ENCODE measurements around the gene KCNJ12. TPM values are rescaled to one million over a fixed set of nuclear protein-coding genes. Genes with fewer than 3 reads are reported as not detected.
"Not testable (repeated sequence)": the region's sequence is repeated elsewhere in the genome, so short reads cannot be mapped to it uniquely, and the experiment has no call there.

Gene KCNJ12
- total and polyA plus RNA-seq, 4 donors = 0.67 to 6.6 (median 2.5) TPM

DNA sequence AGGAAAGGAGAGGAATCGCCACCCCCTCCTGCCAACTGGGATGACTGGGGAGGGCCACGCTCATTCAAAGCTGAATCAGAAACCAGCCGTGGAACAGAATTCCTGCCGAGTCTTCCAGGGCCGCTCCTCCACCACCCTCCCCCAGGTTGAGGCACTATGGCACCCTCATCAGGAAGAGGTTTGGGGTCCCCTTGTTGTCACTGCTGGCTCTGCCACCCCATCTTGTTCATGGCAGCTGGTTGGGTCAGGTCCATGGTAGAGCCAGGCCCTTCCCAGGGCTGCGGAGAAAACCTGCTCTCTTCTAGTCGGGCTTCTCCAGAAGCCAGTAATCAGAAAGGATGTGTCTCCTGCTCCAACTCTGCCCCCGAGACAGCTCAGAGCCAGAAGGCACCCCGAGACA lies 41.8 kb downstream of the KCNJ12 start:
- ATAC-seq (ENCODE audit: insufficient read depth, low FRiP score) = no peak
- Histone ChIP-seq H3K9ac (ENCODE audit: insufficient read depth in 1 of 2, low read length in 2 of 2) (no peak overlapping the region), H3K4me3 (no peak overlapping the region), H3K9me3 (ENCODE audit: control insufficient read depth in 4 of 4, insufficient read depth in 3 of 4, low read length in 3 of 4) (no peaks in the 10 kb centered on the region), H3K36me3 (ENCODE audit: control insufficient read depth in 4 of 4, insufficient read depth in 4 of 4, low read length in 4 of 4) (no peaks in the 10 kb centered on the region), H3K27ac (ENCODE audit: low read depth in 1 of 2, low read length in 1 of 2) (no peak overlapping the region), H3K27me3 (ENCODE audit: control insufficient read depth in 3 of 3, insufficient read depth in 3 of 3, low read length in 2 of 3) (no peaks in the 10 kb centered on the region), H3K4me1 (ENCODE audit: control insufficient read depth in 5 of 5, insufficient read depth in 5 of 5, low read length in 5 of 5) (peaks cover 0 to 3% (median 0%) of the 10 kb centered on the region in 5 donors)
- no peak for DNase-seq
- 93% methylated on average over 9 of the region's 9 CpGs for whole genome bisulfite sequencing, 2 donors
- TF ChIP-seq, protein P1, sequence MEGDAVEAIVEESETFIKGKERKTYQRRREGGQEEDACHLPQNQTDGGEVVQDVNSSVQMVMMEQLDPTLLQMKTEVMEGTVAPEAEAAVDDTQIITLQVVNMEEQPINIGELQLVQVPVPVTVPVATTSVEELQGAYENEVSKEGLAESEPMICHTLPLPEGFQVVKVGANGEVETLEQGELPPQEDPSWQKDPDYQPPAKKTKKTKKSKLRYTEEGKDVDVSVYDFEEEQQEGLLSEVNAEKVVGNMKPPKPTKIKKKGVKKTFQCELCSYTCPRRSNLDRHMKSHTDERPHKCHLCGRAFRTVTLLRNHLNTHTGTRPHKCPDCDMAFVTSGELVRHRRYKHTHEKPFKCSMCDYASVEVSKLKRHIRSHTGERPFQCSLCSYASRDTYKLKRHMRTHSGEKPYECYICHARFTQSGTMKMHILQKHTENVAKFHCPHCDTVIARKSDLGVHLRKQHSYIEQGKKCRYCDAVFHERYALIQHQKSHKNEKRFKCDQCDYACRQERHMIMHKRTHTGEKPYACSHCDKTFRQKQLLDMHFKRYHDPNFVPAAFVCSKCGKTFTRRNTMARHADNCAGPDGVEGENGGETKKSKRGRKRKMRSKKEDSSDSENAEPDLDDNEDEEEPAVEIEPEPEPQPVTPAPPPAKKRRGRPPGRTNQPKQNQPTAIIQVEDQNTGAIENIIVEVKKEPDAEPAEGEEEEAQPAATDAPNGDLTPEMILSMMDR (IDR thresholded peaks at IDR 0.05; ENCODE audit: control extremely low read depth, extremely low read depth) = no peak

DNA sequence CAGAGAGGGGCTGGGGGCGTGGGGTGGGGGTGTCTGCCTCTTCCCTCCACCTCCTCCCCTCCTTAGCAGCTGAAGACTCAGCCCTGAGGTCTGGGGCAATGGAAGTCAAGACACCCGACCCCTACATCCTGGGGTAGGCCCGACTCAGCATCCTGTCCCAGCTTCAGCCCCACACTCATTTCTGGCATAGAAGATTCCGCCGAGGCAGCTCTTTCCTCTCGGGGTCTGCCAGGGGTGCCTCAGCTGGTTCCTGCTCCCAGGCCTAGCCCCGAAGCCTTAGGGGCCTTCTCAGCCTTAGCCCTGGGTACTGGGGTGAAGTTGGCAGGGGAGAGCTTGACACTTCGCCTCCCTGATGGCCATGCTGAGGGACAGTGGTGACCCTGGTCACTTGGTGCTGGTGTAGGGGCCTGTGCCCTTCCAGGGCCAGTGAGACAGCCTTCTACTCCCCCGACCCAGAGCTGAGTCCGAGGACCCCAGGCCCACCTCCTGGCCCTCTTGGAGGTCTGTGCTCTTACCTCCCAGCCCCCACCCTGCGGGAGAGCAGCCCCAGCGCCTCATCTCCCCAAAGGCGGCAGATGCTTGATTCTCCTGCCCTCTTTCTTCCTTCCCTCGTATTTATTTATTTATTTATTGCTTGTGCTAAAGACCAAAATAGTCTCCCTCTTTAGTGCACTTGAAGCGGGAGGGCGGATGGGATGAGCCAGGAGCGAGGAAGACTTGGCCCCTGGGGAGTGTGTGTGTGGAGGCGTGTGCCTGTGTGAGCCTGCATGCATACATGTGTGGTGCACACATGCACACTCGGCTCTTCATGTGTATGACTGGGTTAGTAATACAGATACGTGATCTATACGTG lies 42.5 kb downstream of the KCNJ12 start:
- H3K9ac ChIP-seq (ENCODE audit: insufficient read depth in 1 of 2, low read length in 2 of 2) = no peak overlapping the region
- TF ChIP-seq, protein P1 (IDR thresholded peaks at IDR 0.05; ENCODE audit: control extremely low read depth, extremely low read depth) = no peak
- DNase-seq (peak in 1 of 3 donors; percentile 2), ATAC-seq (ENCODE audit: insufficient read depth, low FRiP score) (no peak)
- H3K4me3 ChIP-seq = no peak overlapping the region
- peaks cover 0 to 8% (median 0%) of the 10 kb centered on the region in 5 donors for H3K4me1 ChIP-seq (ENCODE audit: control insufficient read depth in 5 of 5, insufficient read depth in 5 of 5, low read length in 5 of 5)
- no peaks in the 10 kb centered on the region for H3K27me3 ChIP-seq (ENCODE audit: control insufficient read depth in 3 of 3, insufficient read depth in 3 of 3, low read length in 2 of 3)
- WGBS, 2 donors = 80 to 81% methylated on average over 21 of the region's 21 CpGs
- H3K36me3 ChIP-seq (ENCODE audit: control insufficient read depth in 4 of 4, insufficient read depth in 4 of 4, low read length in 4 of 4) = no peaks in the 10 kb centered on the region
- H3K27ac ChIP-seq (ENCODE audit: low read depth in 1 of 2, low read length in 1 of 2) = no peak overlapping the region
- H3K9me3 ChIP-seq (ENCODE audit: control insufficient read depth in 4 of 4, insufficient read depth in 3 of 4, low read length in 3 of 4) = no peaks in the 10 kb centered on the region

DNA sequence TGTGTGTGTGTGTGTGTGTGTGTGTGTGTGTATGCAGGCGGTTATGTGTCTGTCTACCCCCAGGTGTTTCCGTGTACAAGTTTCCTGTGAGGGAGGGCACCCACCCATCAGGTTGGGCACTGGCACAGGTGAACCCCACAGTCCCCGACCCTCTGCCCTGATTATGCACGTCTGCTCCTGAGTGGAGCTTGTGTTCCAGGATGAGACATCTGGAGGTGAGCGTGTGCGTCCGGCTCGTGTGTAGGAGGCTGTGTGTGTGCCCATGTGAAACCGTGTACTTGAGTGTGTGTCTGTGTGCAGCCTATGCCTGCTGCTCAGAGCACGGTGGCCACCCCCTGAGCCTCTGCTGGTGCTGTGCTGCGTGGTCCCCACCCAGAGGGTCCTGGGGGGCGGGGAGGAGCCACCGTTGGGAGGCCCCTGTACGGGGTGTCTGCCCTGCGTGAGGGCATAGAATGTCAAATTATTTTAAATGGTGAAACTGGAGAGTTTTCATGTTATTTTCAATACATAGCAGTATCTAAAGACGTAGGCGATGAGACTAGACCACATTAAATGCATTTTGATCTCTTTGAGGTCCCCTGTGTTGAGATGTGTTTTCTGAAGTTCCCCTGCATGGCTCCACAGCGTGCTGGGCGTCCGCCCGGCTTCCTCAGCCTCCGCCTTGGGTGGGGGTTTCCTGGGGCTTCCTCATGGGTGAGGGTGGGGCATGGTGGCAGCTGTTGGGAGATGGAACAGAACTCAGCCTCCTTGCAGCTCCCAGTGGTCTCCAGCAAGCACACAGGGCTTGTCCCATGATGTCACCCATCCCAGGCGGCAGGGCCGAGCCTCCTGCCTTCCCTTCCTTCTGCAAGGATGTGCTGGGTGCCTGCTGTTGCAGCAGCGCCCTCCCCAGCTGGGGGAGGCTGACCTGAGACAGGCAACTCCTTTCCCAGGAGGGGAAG lies 43.4 kb downstream of the KCNJ12 start:
- Histone ChIP-seq H3K27ac (ENCODE audit: low read depth in 1 of 2, low read length in 1 of 2) (no peak overlapping the region), H3K36me3 (ENCODE audit: control insufficient read depth in 4 of 4, insufficient read depth in 4 of 4, low read length in 4 of 4) (no peaks in the 10 kb centered on the region), H3K4me3 (no peak overlapping the region), H3K27me3 (ENCODE audit: control insufficient read depth in 3 of 3, insufficient read depth in 3 of 3, low read length in 2 of 3) (no peaks in the 10 kb centered on the region), H3K9me3 (ENCODE audit: control insufficient read depth in 4 of 4, insufficient read depth in 3 of 4, low read length in 3 of 4) (no peaks in the 10 kb centered on the region), H3K9ac (ENCODE audit: insufficient read depth in 1 of 2, low read length in 2 of 2) (no peak overlapping the region), H3K4me1 (ENCODE audit: control insufficient read depth in 5 of 5, insufficient read depth in 5 of 5, low read length in 5 of 5) (peaks cover 0 to 8% (median 0%) of the 10 kb centered on the region in 5 donors)
- WGBS, 2 donors = 74 to 83% methylated on average over 25 of the region's 25 CpGs
- ATAC-seq (ENCODE audit: insufficient read depth, low FRiP score) = no peak
- no peak for DNase-seq
- TF ChIP-seq, protein P1 (IDR thresholded peaks at IDR 0.05; ENCODE audit: control extremely low read depth, extremely low read depth) = no peak

DNA sequence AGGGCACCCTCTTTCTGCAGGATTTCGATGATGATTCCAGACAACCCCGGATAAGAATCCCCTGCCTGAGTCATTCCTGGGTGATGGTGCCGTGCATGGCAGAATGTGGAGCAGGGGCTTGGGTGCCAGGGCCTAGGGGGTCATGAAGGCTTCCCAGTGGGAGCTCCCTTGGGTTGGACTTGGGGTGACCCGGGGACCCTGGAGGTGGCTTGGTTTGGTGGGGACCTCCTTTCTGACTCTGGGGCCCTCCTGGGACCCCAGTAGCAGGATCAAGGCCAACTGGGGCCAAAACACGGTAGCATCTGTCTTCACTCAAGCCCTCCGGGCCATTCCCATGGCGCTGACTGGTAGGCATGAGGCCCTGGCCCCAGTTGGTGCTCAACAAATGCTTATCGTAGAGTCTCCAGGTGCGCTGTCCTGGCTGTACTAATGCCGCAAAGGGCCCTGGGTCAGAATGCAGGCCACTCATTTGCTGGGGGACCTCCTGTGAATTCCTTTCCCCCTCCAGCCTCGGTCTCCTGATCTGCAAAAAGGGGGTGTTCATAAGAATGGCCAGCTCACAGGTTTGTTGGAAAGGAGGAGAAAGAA lies 44.4 kb downstream of the KCNJ12 start:
- ATAC-seq (ENCODE audit: insufficient read depth, low FRiP score); DNase-seq; H3K36me3 ChIP-seq (ENCODE audit: control insufficient read depth in 4 of 4, insufficient read depth in 4 of 4, low read length in 4 of 4); H3K27me3 ChIP-seq (ENCODE audit: control insufficient read depth in 3 of 3, insufficient read depth in 3 of 3, low read length in 2 of 3); H3K4me3 ChIP-seq; H3K9ac ChIP-seq (ENCODE audit: insufficient read depth in 1 of 2, low read length in 2 of 2); H3K4me1 ChIP-seq (ENCODE audit: control insufficient read depth in 5 of 5, insufficient read depth in 5 of 5, low read length in 5 of 5); H3K9me3 ChIP-seq (ENCODE audit: control insufficient read depth in 4 of 4, insufficient read depth in 3 of 4, low read length in 3 of 4); H3K27ac ChIP-seq (ENCODE audit: low read depth in 1 of 2, low read length in 1 of 2): not testable (repeated sequence)
- 76 to 80% methylated on average over 11 of the region's 11 CpGs for WGBS, 2 donors

DNA sequence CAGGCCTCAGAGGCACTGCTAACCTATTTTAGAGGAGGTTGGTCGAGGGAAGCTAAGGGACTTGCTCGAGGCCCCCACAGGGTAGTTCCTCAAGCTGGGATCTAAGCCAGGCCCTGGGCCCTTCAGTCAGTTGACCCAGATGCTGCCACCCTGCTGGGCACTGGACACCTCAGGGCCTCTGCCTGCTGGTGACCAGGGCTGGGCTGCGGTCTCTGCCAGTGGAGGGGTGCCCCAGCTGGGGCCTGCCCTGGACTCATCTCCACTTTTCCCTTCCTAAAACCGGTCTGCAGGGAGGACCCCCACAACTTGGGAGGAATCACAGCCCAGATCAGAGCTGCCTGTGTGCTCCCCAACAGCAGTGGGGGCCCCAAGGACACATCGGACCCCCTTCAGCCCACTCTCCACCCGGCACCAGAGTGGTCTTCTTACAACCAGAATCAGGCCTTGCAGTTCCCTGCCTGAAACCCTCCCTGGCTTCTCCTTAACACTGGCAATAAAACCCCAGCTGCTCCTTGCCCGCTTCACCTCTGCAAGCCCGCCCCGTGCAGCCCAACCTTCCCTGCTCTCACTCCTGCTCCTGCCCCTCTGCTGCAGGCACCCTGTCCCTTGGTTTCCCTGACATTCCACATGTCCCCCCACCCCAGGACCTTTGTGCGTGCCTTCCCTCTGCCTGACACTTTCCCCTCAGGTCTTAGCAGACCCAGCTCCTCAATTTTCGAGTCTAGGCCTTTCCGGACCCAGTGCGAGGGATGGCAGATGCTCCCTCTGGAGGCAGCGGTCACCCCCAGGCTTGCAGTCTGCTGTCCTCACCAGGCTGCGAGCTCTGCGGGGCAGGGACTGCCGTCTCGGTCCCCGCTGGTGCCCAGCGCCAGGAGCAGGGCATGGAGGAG lies 45.5 kb downstream of the KCNJ12 start:
- DNase-seq; H3K27ac ChIP-seq (ENCODE audit: low read depth in 1 of 2, low read length in 1 of 2); H3K4me1 ChIP-seq (ENCODE audit: control insufficient read depth in 5 of 5, insufficient read depth in 5 of 5, low read length in 5 of 5); H3K9ac ChIP-seq (ENCODE audit: insufficient read depth in 1 of 2, low read length in 2 of 2); H3K9me3 ChIP-seq (ENCODE audit: control insufficient read depth in 4 of 4, insufficient read depth in 3 of 4, low read length in 3 of 4); H3K27me3 ChIP-seq (ENCODE audit: control insufficient read depth in 3 of 3, insufficient read depth in 3 of 3, low read length in 2 of 3); ATAC-seq (ENCODE audit: insufficient read depth, low FRiP score); H3K36me3 ChIP-seq (ENCODE audit: control insufficient read depth in 4 of 4, insufficient read depth in 4 of 4, low read length in 4 of 4); H3K4me3 ChIP-seq: not testable (repeated sequence)
- 84 to 87% methylated on average over 20 of the region's 20 CpGs for WGBS, 2 donors
